ENCODE measurements around the gene WRNIP1. TPM values are rescaled to one million over a fixed set of nuclear protein-coding genes. Genes with fewer than 3 reads are reported as not detected.

WRNIP1 gene
- total and polyA plus RNA-seq, 10 of the 15 experiments (the other 5 are each of a cell fraction or from before 2014, with no cell fraction given): 9.3 to 30.5 (median 24.3) TPM

DNA sequence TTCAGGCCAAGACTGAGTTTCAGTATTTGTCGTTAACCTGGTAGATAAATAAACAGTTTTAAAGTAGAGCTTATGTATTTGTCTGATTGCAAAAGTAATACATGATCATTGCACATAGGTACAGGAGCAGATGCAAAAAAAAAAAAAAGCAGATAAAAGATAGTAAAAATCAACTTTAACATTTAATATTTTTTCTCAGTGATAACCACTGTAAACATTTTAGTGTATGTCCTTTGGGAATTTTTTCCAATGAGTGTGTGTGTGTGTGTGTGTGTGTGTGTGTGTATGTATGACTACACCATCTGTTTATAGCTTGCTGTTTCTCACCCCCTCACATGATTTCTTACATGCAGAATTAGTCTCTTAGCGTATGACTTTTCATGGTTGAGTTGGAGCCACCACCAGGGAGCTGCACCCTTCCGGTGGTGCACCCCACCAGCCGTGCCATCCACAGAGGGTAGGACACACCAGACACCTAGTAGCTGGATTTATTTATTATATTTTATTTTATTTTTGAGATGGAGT is 26.3 kb downstream of the WRNIP1 start:
- CTCF ChIA-PET: interaction anchor here (0.7 to 3.0 kb wide), 43 partner anchors 8 to 266 kb away, joined by 3 to 80 read pairs (median 5); partner anchors contain the start of genes NQO2 and SERPINB1
- Histone ChIP-seq H4K20me1 (ENCODE audit: control insufficient read depth, insufficient read depth) (no peaks in the 10 kb centered on the region; the same call in 1 of the 2 replicates), H3K4me3 (no peak overlapping the region), H3K79me2 (ENCODE audit: control insufficient read depth, insufficient read depth, low read length) (no peaks in the 10 kb centered on the region), H3K36me3 (ENCODE audit: control insufficient read depth in 2 of 2, insufficient read depth in 2 of 2, low read length in 1 of 2) (peaks cover 0 to 2% of the 10 kb centered on the region in 2 experiments; a peak in 2 of 4 replicates), H3K27me3 (replicated peaks in 1 of 2; ENCODE audit: control insufficient read depth in 2 of 2, insufficient read depth in 2 of 2, low read length in 1 of 2) (no peaks in the 10 kb centered on the region), H2AFZ (ENCODE audit: control insufficient read depth, low read depth, low read length) (no peak overlapping the region), H3K4me1 (ENCODE audit: control insufficient read depth, insufficient read depth, low read length) (peaks cover 7% of the 10 kb centered on the region), H3K9me3 (replicated peaks; ENCODE audit: control insufficient read depth, insufficient read depth, low read length) (no peaks in the 10 kb centered on the region), H3K27ac (ENCODE audit: control insufficient read depth, insufficient read depth) (no peak overlapping the region), H3K9ac (ENCODE audit: control insufficient read depth, insufficient read depth, low read length) (no peak overlapping the region), H3K4me2 (ENCODE audit: control insufficient read depth, insufficient read depth) (no peak overlapping the region)
- POLR2A ChIA-PET: interaction anchor here (0.6 to 1.5 kb wide), 6 partner anchors 50 to 256 kb away, joined by 3 to 6 read pairs (median 4); partner anchors contain the start of gene SERPINB1
- DNase-seq (ENCODE audit: low read depth, low spot score): no peak
- 35% methylated on average over 4 of the region's 4 CpGs for WGBS (ENCODE audit: insufficient coverage, insufficient replicate concordance, low lambda C conversion rate, missing lambda C conversion rate)
- SMC1A ChIA-PET (ENCODE audit: uncharacterized antibody, unreplicated experiment): interaction anchor here (0.7 to 4.6 kb wide), 35 partner anchors 9 to 265 kb away, joined by 3 to 44 read pairs (median 4); partner anchors contain the start of genes MYLK4 and SERPINB1
- ATAC-seq: no peak
- RAD21 ChIA-PET (ENCODE audit: unreplicated experiment): interaction anchor here (0.6 to 4.3 kb wide), 34 partner anchors 9 to 284 kb away, joined by 3 to 74 read pairs (median 4); partner anchors contain the start of genes RIPK1 and SERPINB1
- TF ChIP-seq CEBPB (IDR thresholded peaks at IDR 0.05; ENCODE audit: borderline replicate concordance in 1 of 2, low read depth in 2 of 2, low read length in 2 of 2) (no peak), NBN (IDR thresholded peaks at IDR 0.05) (0 out of 2 replicates have a peak, but pooled peaks have one; percentile 9)
- intact Hi-C loops (cut with micrococcal nuclease; ENCODE audit: unreplicated experiment): loop anchor here (1.0 to 5.0 kb wide), 6 partner anchors 55 to 261 kb away; no protein-coding TSS in a partner anchor
- in situ Hi-C loops (cut with MboI): no loop called here
- BruUV-seq (replicated peaks): no TSS peak
- no peak for FAIRE-seq

- ChIA-PET RAD21 (ENCODE audit: unreplicated experiment) (interaction anchor here (1.0 to 4.3 kb wide), 10 partner anchors 12 to 205 kb away, joined by 4 to 74 read pairs (median 6); partner anchors contain the start of gene SERPINB1), POLR2A (interaction anchor here (1.5 kb wide), 1 partner anchor 139 kb away, joined by 6 read pairs; no protein-coding TSS in a partner anchor), SMC1A (ENCODE audit: uncharacterized antibody, unreplicated experiment) (interaction anchor here (0.7 to 4.6 kb wide), 11 partner anchors 29 to 209 kb away, joined by 3 to 44 read pairs (median 4); partner anchors contain the start of gene SERPINB1), CTCF (interaction anchor here (1.2 to 3.0 kb wide), 16 partner anchors 9 to 209 kb away, joined by 4 to 80 read pairs (median 10); partner anchors contain the start of gene SERPINB1)
- Histone ChIP-seq H3K4me1 (ENCODE audit: control insufficient read depth, insufficient read depth, low read length) (peaks cover 7% of the 10 kb centered on the region), H3K9ac (ENCODE audit: control insufficient read depth, insufficient read depth, low read length) (no peak overlapping the region), H3K79me2 (ENCODE audit: control insufficient read depth, insufficient read depth, low read length) (no peaks in the 10 kb centered on the region), H4K20me1 (ENCODE audit: control insufficient read depth, insufficient read depth) (no peaks in the 10 kb centered on the region; the same call in 1 of the 2 replicates), H3K27me3 (replicated peaks in 1 of 2; ENCODE audit: control insufficient read depth in 2 of 2, insufficient read depth in 2 of 2, low read length in 1 of 2) (no peaks in the 10 kb centered on the region), H3K9me3 (replicated peaks; ENCODE audit: control insufficient read depth, insufficient read depth, low read length) (no peaks in the 10 kb centered on the region), H3K36me3 (ENCODE audit: control insufficient read depth in 2 of 2, insufficient read depth in 2 of 2, low read length in 1 of 2) (peaks cover 0 to 2% of the 10 kb centered on the region in 2 experiments; a peak in 2 of 4 replicates), H3K4me3 (no peak overlapping the region), H3K4me2 (ENCODE audit: control insufficient read depth, insufficient read depth) (no peak overlapping the region), H3K27ac (ENCODE audit: control insufficient read depth, insufficient read depth) (no peak overlapping the region), H2AFZ (ENCODE audit: control insufficient read depth, low read depth, low read length) (no peak overlapping the region)
- DNase-seq (ENCODE audit: low read depth, low spot score) (no peak), FAIRE-seq (no peak), ATAC-seq (no peak)
- BruUV-seq (replicated peaks): no TSS peak
- intact Hi-C loops (cut with micrococcal nuclease; ENCODE audit: unreplicated experiment) (loop anchor here (5.0 kb wide), 2 partner anchors 125 to 260 kb away; no protein-coding TSS in a partner anchor), in situ Hi-C loops (cut with MboI) (no loop called here)
- WGBS (ENCODE audit: insufficient coverage, insufficient replicate concordance, low lambda C conversion rate, missing lambda C conversion rate): 92% methylated on average over 17 of the region's 17 CpGs
- TF ChIP-seq FOXK2 (IDR thresholded peaks at IDR 0.05): no peak
- TF ChIP-seq WRNIP1 (IDR thresholded peaks at IDR 0.05; ENCODE audit: borderline replicate concordance, low read depth, low read length): no peak
- TF ChIP-seq RELA (IDR thresholded peaks at IDR 0.05; ENCODE audit: borderline replicate concordance, partially characterized antibody): no peak
- TF ChIP-seq, protein P1, sequence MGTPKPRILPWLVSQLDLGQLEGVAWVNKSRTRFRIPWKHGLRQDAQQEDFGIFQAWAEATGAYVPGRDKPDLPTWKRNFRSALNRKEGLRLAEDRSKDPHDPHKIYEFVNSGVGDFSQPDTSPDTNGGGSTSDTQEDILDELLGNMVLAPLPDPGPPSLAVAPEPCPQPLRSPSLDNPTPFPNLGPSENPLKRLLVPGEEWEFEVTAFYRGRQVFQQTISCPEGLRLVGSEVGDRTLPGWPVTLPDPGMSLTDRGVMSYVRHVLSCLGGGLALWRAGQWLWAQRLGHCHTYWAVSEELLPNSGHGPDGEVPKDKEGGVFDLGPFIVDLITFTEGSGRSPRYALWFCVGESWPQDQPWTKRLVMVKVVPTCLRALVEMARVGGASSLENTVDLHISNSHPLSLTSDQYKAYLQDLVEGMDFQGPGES (IDR thresholded peaks at IDR 0.05): no peak
- no peak for TF ChIP-seq STAT1 (conservative IDR thresholded peaks at IDR 0.05)
- TF ChIP-seq EP300 (IDR thresholded peaks at IDR 0.05; ENCODE audit: borderline replicate concordance in 1 of 2, control insufficient read depth in 1 of 2, low read depth in 2 of 2, low read length in 2 of 2): no peak
- no peak for TF ChIP-seq NKRF (conservative IDR thresholded peaks at IDR 0.05)
Measured at GRCh38 chr6:2792330-2793110, 27.3 kb downstream of the WRNIP1 start.

Measured in GM12878 (cell line).